Left lung (tissue), 10 donors: ENCODE data around the gene VN1R5. TPM values are rescaled to one million over a fixed set of nuclear protein-coding genes. Genes with fewer than 3 reads are reported as not detected.

Source experiments
- ATAC-seq: fragments of 200-7000 bp; cut with Tn5 transposase; one replicate; pipeline ENCODE4 v1.9.1; 2020; ENCODE audit warnings: moderate library complexity
- DNase-seq, 4 donors: peaks; one replicate each; pipeline ENCODE4 v3.0.0-alpha.2; 2013 to 2020
- H3K27ac ChIP-seq, 2 donors: fragments of 200-600 bp; sonication (generic) in 1 of 2; one replicate each; pipeline versions ENCODE4 v1.5.0 to v1.8.0; 2020 to 2021
- H3K27me3 ChIP-seq, 2 donors: fragments of 200-600 bp; sonication (generic) in 1 of 2; one replicate each; pipeline versions ENCODE4 v1.5.0 to v1.8.0; 2020 to 2021
- H3K36me3 ChIP-seq, 2 donors: fragments of 200-600 bp; sonication (generic) in 1 of 2; one replicate each; pipeline versions ENCODE4 v1.5.0 to v1.8.0; 2020 to 2021
- H3K4me1 ChIP-seq, 2 donors: fragments of 200-600 bp; one replicate each; pipeline ENCODE4 v1.8.0; 2021
- H3K4me3 ChIP-seq, 2 donors: fragments of 200-600 bp; sonication (generic) in 1 of 2; one replicate each; pipeline versions ENCODE4 v1.5.0 to v1.8.0; 2020 to 2021; ENCODE audit warnings: mild to moderate bottlenecking in 1 of 2
- H3K9me3 ChIP-seq, 2 donors: fragments of 200-600 bp; sonication (generic) in 1 of 2; one replicate each; pipeline versions ENCODE4 v1.5.0 to v1.8.0; 2020 to 2021
- intact Hi-C, 2 donors: fragments of 100-400 bp; cut with DNase I; formaldehyde crosslinking; loops; one replicate each; pipeline versions ENCODE4 v1.11.2 to v1.14.2; 2022
- polyA plus RNA-seq, 6 donors: library from polyadenylated mRNA; unstranded; fragments of 120-200 nt; gene quantifications; one replicate each; pipeline ENCODE4 v1.2.1, GENCODE V29; 2013; ENCODE audit not compliant: insufficient read length in 6 of 6
- total RNA-seq, 2 donors: library from RNA; stranded (reverse); fragmentation: NEBNext Ultra II Directional; extraction: Animal tissue kit (Norgen Biotek cat#: 25700); gene quantifications; one replicate each; pipeline ENCODE4 v1.2.1, GENCODE V29; 2021
- TF ChIP-seq, protein P1 (sequence below), 2 donors: fragments of 200-600 bp; sonication (generic) in 1 of 2; IDR thresholded peaks; one replicate each; pipeline versions ENCODE4 v1.5.0 to v1.8.0; 2021; ENCODE audit warnings: antibody characterized with exemption in 2 of 2
- donor health status: DM: no; HTN: yes; CAD: no.
- donor health status: DM: no; HTN: no; CAD: no.

Gene VN1R5
- total and polyA plus RNA-seq, 8 donors: 0.11 TPM; not detected in 7

GRCh38 chr1:247246325-247247115 lies 9.4 kb upstream of the VN1R5 start:
- TF ChIP-seq, protein P1, sequence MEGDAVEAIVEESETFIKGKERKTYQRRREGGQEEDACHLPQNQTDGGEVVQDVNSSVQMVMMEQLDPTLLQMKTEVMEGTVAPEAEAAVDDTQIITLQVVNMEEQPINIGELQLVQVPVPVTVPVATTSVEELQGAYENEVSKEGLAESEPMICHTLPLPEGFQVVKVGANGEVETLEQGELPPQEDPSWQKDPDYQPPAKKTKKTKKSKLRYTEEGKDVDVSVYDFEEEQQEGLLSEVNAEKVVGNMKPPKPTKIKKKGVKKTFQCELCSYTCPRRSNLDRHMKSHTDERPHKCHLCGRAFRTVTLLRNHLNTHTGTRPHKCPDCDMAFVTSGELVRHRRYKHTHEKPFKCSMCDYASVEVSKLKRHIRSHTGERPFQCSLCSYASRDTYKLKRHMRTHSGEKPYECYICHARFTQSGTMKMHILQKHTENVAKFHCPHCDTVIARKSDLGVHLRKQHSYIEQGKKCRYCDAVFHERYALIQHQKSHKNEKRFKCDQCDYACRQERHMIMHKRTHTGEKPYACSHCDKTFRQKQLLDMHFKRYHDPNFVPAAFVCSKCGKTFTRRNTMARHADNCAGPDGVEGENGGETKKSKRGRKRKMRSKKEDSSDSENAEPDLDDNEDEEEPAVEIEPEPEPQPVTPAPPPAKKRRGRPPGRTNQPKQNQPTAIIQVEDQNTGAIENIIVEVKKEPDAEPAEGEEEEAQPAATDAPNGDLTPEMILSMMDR (IDR thresholded peaks at IDR 0.05): no peak
- DNase-seq (no peak), ATAC-seq (no peak)
- H3K9me3 ChIP-seq: peaks cover 0 to 35% of the 10 kb centered on the region in 2 donors
- no peaks in the 10 kb centered on the region for H3K4me1 ChIP-seq
- intact Hi-C loops: no loop called here
- H3K4me3 ChIP-seq: no peak overlapping the region
- H3K27me3 ChIP-seq: no peaks in the 10 kb centered on the region
- H3K36me3 ChIP-seq: no peaks in the 10 kb centered on the region
- no peak overlapping the region for H3K27ac ChIP-seq

GRCh38 chr1:247247568-247247967 lies 8.3 kb upstream of the VN1R5 start:
- H3K36me3 ChIP-seq: no peaks in the 10 kb centered on the region
- no peaks in the 10 kb centered on the region for H3K27me3 ChIP-seq
- TF ChIP-seq, protein P1 (IDR thresholded peaks at IDR 0.05): no peak
- H3K4me1 ChIP-seq: no peaks in the 10 kb centered on the region
- H3K9me3 ChIP-seq: peaks cover 0 to 35% of the 10 kb centered on the region in 2 donors
- H3K4me3 ChIP-seq: no peak overlapping the region
- intact Hi-C loops: no loop called here
- no peak for DNase-seq
- no peak for ATAC-seq
- no peak overlapping the region for H3K27ac ChIP-seq

DNA sequence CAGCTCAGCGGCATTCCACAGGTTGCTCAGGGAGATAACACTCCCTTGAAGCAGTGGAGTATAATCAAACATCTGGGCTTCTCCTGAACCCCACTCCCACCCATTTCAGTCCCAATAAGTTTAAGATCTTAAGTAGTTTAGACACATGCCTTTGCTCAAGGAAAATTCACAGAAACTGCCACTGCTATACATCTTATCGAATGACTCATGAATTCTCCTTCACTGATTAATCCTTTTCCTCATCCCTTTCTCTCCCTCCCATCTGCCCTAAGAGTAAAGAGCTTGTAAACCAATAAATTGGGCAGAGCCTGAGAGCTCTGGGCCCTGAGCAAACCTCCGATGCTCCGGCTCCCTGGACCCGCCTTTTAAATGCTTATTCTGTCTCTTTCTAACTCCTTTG lies 10.2 kb downstream of the VN1R5 start:
- no peaks in the 10 kb centered on the region for H3K27me3 ChIP-seq
- H3K9me3 ChIP-seq: peaks cover 0 to 57% of the 10 kb centered on the region in 2 donors
- no peak overlapping the region for H3K27ac ChIP-seq
- TF ChIP-seq, protein P1 (IDR thresholded peaks at IDR 0.05): no peak
- intact Hi-C loops: no loop called here
- DNase-seq (no peak), ATAC-seq (no peak)
- H3K36me3 ChIP-seq: no peaks in the 10 kb centered on the region
- no peaks in the 10 kb centered on the region for H3K4me1 ChIP-seq
- no peak overlapping the region for H3K4me3 ChIP-seq

- Histone ChIP-seq H3K9me3 (peaks cover 0 to 48% of the 10 kb centered on the region in 2 donors), H3K27ac (no peak overlapping the region), H3K4me1 (no peaks in the 10 kb centered on the region), H3K36me3 (no peaks in the 10 kb centered on the region), H3K27me3 (no peaks in the 10 kb centered on the region), H3K4me3 (no peak overlapping the region)
- intact Hi-C loops: no loop called here
- TF ChIP-seq, protein P1 (IDR thresholded peaks at IDR 0.05): no peak
- DNase-seq (no peak), ATAC-seq (no peak)
Measured at GRCh38 chr1:247268390-247269045, 12.6 kb downstream of the VN1R5 start.

DNA sequence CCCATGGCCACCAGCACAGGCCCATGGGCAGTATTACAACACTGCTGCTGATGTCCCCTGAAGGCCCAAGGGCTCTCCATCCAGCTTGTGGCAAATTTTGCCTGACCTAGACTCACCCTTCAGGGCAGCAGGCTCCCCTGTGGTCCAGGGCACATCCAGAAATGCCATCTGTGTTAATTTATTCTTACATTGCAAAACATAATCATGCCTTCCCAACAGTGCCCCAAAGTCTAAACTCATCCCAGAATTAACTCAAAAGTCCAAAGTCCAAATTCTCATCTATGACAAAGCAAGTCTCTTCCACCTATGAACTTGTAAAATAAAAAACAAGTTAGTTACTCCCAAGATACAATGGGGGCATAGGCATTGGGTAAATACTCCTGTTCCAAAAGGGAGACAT lies 13.3 kb downstream of the VN1R5 start:
- Histone ChIP-seq H3K36me3 (no peaks in the 10 kb centered on the region), H3K27me3 (no peaks in the 10 kb centered on the region), H3K4me3 (no peak overlapping the region), H3K9me3 (peaks cover 0 to 42% of the 10 kb centered on the region in 2 donors), H3K4me1 (no peaks in the 10 kb centered on the region), H3K27ac (no peak overlapping the region)
- intact Hi-C loops: no loop called here
- DNase-seq (no peak), ATAC-seq (no peak)
- TF ChIP-seq, protein P1 (IDR thresholded peaks at IDR 0.05): no peak
